OCI-LY1 (cell line): ENCODE results near the gene MPPED2.

Experiments
- H2AFZ ChIP-seq: fragments of 200-600 bp; sonication (generic), shearing (Covaris generic); 2 replicates; pipeline ENCODE4 v1.6.0; 2014; ENCODE audit warnings: antibody characterized with exemption, mild to moderate bottlenecking, low read length
- H3F3A ChIP-seq: fragments of 200-600 bp; sonication (generic), shearing (Covaris generic); 2 replicates; pipeline ENCODE4 v1.6.0; 2014; ENCODE audit warnings: mild to moderate bottlenecking, antibody characterized with exemption, low read length, moderate library complexity; ENCODE audit not compliant: insufficient read depth
- H3K27ac ChIP-seq: fragments of 200-600 bp; sonication (generic); 2 replicates; pipeline ENCODE4 v1.5.1; 2014; ENCODE audit warnings: low read length, mixed run types, mild to moderate bottlenecking, low read depth; ENCODE audit not compliant: poor library complexity, severe bottlenecking
- H3K27me3 ChIP-seq: fragments of 200-600 bp; sonication (generic); 2 replicates; pipeline ENCODE4 v1.6.0; 2014; ENCODE audit warnings: antibody characterized with exemption, mild to moderate bottlenecking, low read length, moderate library complexity; ENCODE audit not compliant: insufficient read depth
- H3K36me3 ChIP-seq: fragments of 200-600 bp; sonication (generic); 2 replicates; pipeline ENCODE4 v1.6.1; 2014; ENCODE audit warnings: mild to moderate bottlenecking, antibody characterized with exemption, low read length, moderate library complexity, mixed read lengths; ENCODE audit not compliant: insufficient read depth
- H3K4me1 ChIP-seq: fragments of 200-600 bp; sonication (generic); 2 replicates; pipeline ENCODE4 v1.5.1; 2014; ENCODE audit warnings: mild to moderate bottlenecking, low read length, moderate library complexity; ENCODE audit not compliant: insufficient read depth, severe bottlenecking
- H3K4me2 ChIP-seq: fragments of 200-600 bp; sonication (generic), shearing (Covaris generic); 2 replicates; pipeline ENCODE4 v1.6.1; 2014; ENCODE audit warnings: low read length
- H3K4me3 ChIP-seq: fragments of 200-600 bp; sonication (generic); 2 replicates; pipeline ENCODE4 v1.5.1; 2014; ENCODE audit warnings: low read length, low read depth, mild to moderate bottlenecking, mixed read lengths; ENCODE audit not compliant: poor library complexity, severe bottlenecking
- H3K79me2 ChIP-seq: fragments of 200-600 bp; shearing (Covaris generic); 2 replicates; pipeline ENCODE4 v1.6.1; 2016; ENCODE audit warnings: mixed run types, low read length, mixed read lengths; ENCODE audit not compliant: insufficient read depth
- H3K9ac ChIP-seq: fragments of 200-600 bp; sonication (generic), shearing (Covaris generic); 2 replicates; pipeline ENCODE4 v1.6.1; 2014; ENCODE audit warnings: mild to moderate bottlenecking, low read length, mixed read lengths
- H3K9me2 ChIP-seq: fragments of 200-600 bp; sonication (generic), shearing (Covaris generic); 2 replicates; pipeline ENCODE4 v1.6.1; 2014; ENCODE audit warnings: low read depth, mild to moderate bottlenecking, low read length, mixed read lengths
- H3K9me3 ChIP-seq: fragments of 200-600 bp; shearing (Covaris generic); 2 replicates; pipeline ENCODE4 v1.6.1; 2014; ENCODE audit warnings: low read length, mixed read lengths
- H4K20me1 ChIP-seq: fragments of 200-600 bp; sonication (generic), shearing (Covaris generic); 2 replicates; pipeline ENCODE4 v1.6.0; 2016; ENCODE audit warnings: mild to moderate bottlenecking, low read length; ENCODE audit not compliant: insufficient read depth
- EZH2 ChIP-seq: fragments of 200-600 bp; sonication (generic), shearing (Covaris generic); IDR thresholded peaks from 2 replicates; pipeline ENCODE4 v1.8.0; 2017; ENCODE audit warnings: borderline replicate concordance, mixed run types, mild to moderate bottlenecking, antibody characterized with exemption, low read length, moderate library complexity, mixed read lengths
- TF ChIP-seq, protein P1 (sequence below): fragments of 200-600 bp; sonication (generic), shearing (Covaris generic); IDR thresholded peaks from 2 replicates; pipeline ENCODE4 v1.5.1; 2017; ENCODE audit warnings: mild to moderate bottlenecking, antibody characterized with exemption, low read length, moderate library complexity, mixed read lengths

Gene MPPED2

DNA sequence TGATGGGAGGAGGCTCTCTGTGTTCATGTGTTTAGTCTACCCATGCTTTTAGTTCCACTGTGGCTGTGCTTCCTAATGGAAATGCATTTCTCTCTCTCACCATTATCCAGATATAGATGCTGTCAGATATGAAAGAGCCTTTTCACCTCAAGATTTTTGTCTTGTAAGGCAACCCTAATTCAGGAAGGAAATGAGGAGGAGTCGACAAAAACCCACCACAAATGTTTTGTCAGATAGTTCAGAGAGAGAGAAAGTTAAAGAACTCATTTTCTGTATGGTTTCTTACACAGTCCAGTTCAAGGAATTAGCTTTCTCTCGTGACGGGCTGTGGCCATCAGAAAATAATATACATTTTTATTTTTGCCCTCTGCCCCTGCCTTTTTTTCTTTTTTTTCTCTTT is 180.8 kb downstream of the MPPED2 start:
- H3K9ac ChIP-seq = no peak overlapping the region
- H3K79me2 ChIP-seq = no peaks in the 10 kb centered on the region
- no peak for TF ChIP-seq EZH2
- TF ChIP-seq, protein P1, sequence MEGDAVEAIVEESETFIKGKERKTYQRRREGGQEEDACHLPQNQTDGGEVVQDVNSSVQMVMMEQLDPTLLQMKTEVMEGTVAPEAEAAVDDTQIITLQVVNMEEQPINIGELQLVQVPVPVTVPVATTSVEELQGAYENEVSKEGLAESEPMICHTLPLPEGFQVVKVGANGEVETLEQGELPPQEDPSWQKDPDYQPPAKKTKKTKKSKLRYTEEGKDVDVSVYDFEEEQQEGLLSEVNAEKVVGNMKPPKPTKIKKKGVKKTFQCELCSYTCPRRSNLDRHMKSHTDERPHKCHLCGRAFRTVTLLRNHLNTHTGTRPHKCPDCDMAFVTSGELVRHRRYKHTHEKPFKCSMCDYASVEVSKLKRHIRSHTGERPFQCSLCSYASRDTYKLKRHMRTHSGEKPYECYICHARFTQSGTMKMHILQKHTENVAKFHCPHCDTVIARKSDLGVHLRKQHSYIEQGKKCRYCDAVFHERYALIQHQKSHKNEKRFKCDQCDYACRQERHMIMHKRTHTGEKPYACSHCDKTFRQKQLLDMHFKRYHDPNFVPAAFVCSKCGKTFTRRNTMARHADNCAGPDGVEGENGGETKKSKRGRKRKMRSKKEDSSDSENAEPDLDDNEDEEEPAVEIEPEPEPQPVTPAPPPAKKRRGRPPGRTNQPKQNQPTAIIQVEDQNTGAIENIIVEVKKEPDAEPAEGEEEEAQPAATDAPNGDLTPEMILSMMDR = no peak
- H2AFZ ChIP-seq = no peak overlapping the region
- H3K4me1 ChIP-seq = no peaks in the 10 kb centered on the region
- no peaks in the 10 kb centered on the region for H3K27me3 ChIP-seq
- no peak overlapping the region for H3K4me3 ChIP-seq
- no peak overlapping the region for H3K27ac ChIP-seq
- H3F3A ChIP-seq = no peaks in the 10 kb centered on the region
- no peaks in the 10 kb centered on the region for H4K20me1 ChIP-seq
- no peaks in the 10 kb centered on the region for H3K9me3 ChIP-seq
- H3K4me2 ChIP-seq = no peak overlapping the region
- H3K36me3 ChIP-seq = no peaks in the 10 kb centered on the region
- no peaks in the 10 kb centered on the region for H3K9me2 ChIP-seq

DNA sequence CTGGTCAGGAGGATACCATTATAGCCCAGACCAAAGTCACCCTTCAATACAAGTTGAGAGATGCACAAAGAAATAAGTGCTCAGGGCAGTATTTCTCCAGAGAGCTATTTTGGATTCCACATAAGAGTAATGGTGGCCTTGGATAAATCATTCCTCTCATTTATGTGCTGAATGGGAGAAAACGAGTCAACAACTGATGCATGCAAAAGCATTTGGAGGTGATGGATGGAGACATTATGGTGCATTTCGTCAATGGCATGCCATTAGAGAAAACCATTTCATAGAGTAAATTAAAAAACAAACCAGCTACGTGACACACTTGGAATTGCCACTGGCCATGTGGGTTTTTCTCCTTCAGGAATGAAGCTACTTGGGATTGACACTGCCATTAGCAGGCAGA is 182.0 kb downstream of the MPPED2 start:
- Histone ChIP-seq H3K79me2 (no peaks in the 10 kb centered on the region), H3K4me1 (no peaks in the 10 kb centered on the region), H3K4me2 (no peak overlapping the region), H3F3A (no peaks in the 10 kb centered on the region), H3K9ac (no peak overlapping the region), H4K20me1 (no peaks in the 10 kb centered on the region), H3K27me3 (no peaks in the 10 kb centered on the region), H3K36me3 (no peaks in the 10 kb centered on the region), H3K9me2 (no peaks in the 10 kb centered on the region), H3K27ac (no peak overlapping the region), H3K4me3 (no peak overlapping the region), H3K9me3 (no peaks in the 10 kb centered on the region), H2AFZ (no peak overlapping the region)
- TF ChIP-seq, protein P1 = no peak
- no peak for TF ChIP-seq EZH2

- Histone ChIP-seq H3K9me2 (no peaks in the 10 kb centered on the region), H3F3A (no peaks in the 10 kb centered on the region), H3K9ac (no peak overlapping the region), H3K79me2 (no peaks in the 10 kb centered on the region), H2AFZ (no peak overlapping the region), H3K36me3 (no peaks in the 10 kb centered on the region), H3K4me3 (no peak overlapping the region), H3K27me3 (no peaks in the 10 kb centered on the region), H3K4me1 (no peaks in the 10 kb centered on the region), H4K20me1 (no peaks in the 10 kb centered on the region), H3K4me2 (no peak overlapping the region), H3K27ac (no peak overlapping the region), H3K9me3 (no peaks in the 10 kb centered on the region)
- TF ChIP-seq, protein P1 = no peak
- no peak for TF ChIP-seq EZH2
Observed at GRCh38 chr11:30395751-30396150, 190.4 kb downstream of the MPPED2 start.
